GM23338 (cell line): ENCODE data around the gene F12. TPM values are rescaled to one million over a fixed set of nuclear protein-coding genes. Genes with fewer than 3 reads are reported as not detected.

Experiments
- ATAC-seq: fragments of 200-7000 bp; cut with Tn5 transposase; 3 replicates; pipeline ENCODE4 v1.9.1; 2020
- DNase-seq: peaks from one replicate; pipeline ENCODE4 v3.0.0-alpha.2; 2015; ENCODE audit warnings: low spot score
- H2AFZ ChIP-seq: fragments of 200-600 bp; sonication (generic); 2 replicates; pipeline ENCODE4 v1.8.0; 2016; ENCODE audit warnings: antibody characterized with exemption, mild to moderate bottlenecking, moderate library complexity
- H3F3A ChIP-seq: fragments of 200-600 bp; sonication (generic); replicated peaks from 2 replicates; pipeline ENCODE4 v1.8.0; 2017; ENCODE audit warnings: antibody characterized with exemption, mixed run types, low read depth
- H3K27ac ChIP-seq: fragments of 200-600 bp; sonication (generic); 2 replicates; pipeline ENCODE4 v1.6.1; 2016; ENCODE audit warnings: low read depth
- H3K27me3 ChIP-seq: fragments of 200-600 bp; sonication (generic); 2 replicates; pipeline ENCODE4 v1.8.0; 2016; ENCODE audit warnings: mild to moderate bottlenecking, mixed run types, moderate library complexity; ENCODE audit not compliant: insufficient read depth
- H3K36me3 ChIP-seq: fragments of 200-600 bp; sonication (generic); 2 replicates; pipeline ENCODE4 v1.8.0; 2016; ENCODE audit warnings: mild to moderate bottlenecking; ENCODE audit not compliant: insufficient read depth
- H3K4me1 ChIP-seq: fragments of 200-600 bp; sonication (generic); 2 replicates; pipeline ENCODE4 v1.8.0; 2016; ENCODE audit warnings: mild to moderate bottlenecking, moderate library complexity; ENCODE audit not compliant: insufficient read depth
- H3K4me2 ChIP-seq: fragments of 200-600 bp; sonication (generic); 2 replicates; pipeline ENCODE4 v1.7.1; 2017; ENCODE audit warnings: mixed run types
- H3K4me3 ChIP-seq: fragments of 200-600 bp; sonication (generic); 2 replicates; pipeline ENCODE4 v1.6.1; 2016; ENCODE audit warnings: mixed run types
- H3K79me2 ChIP-seq: fragments of 200-600 bp; sonication (generic); replicated peaks from 2 replicates; pipeline ENCODE4 v1.8.0; 2017; ENCODE audit warnings: mild to moderate bottlenecking; ENCODE audit not compliant: insufficient read depth
- H3K9me2 ChIP-seq: fragments of 200-600 bp; sonication (generic); 2 replicates; pipeline ENCODE4 v1.8.0; 2017; ENCODE audit not compliant: insufficient read depth
- H4K20me1 ChIP-seq: fragments of 200-600 bp; sonication (generic); replicated peaks from 2 replicates; pipeline ENCODE4 v1.8.0; 2017; ENCODE audit warnings: mild to moderate bottlenecking; ENCODE audit not compliant: insufficient read depth
- H3K27ac Mint-ChIP-seq: 2 replicates; pipeline ENCODE4 v1.8.0; 2020; ENCODE audit warnings: inconsistent platforms, mild to moderate bottlenecking, moderate library complexity, mixed read lengths
- H3K27me3 Mint-ChIP-seq: 3 replicates; pipeline ENCODE4 v1.8.0; 2022; ENCODE audit warnings: low read depth, mild to moderate bottlenecking, moderate library complexity, mixed read lengths, inconsistent platforms; ENCODE audit not compliant: insufficient read depth, poor library complexity
- H3K36me3 Mint-ChIP-seq: 3 replicates; pipeline ENCODE4 v1.8.0; 2021; ENCODE audit warnings: low read depth, mild to moderate bottlenecking, inconsistent platforms, moderate library complexity, mixed read lengths
- H3K4me1 Mint-ChIP-seq: 3 replicates; pipeline ENCODE4 v1.8.0; 2020; ENCODE audit warnings: mild to moderate bottlenecking, inconsistent platforms, mixed read lengths
- H3K4me3 Mint-ChIP-seq: 3 replicates; pipeline ENCODE4 v1.8.0; 2021; ENCODE audit warnings: moderate library complexity, mild to moderate bottlenecking, inconsistent platforms, mixed read lengths
- H3K9me3 Mint-ChIP-seq: 3 replicates; pipeline ENCODE4 v1.8.0; 2020; ENCODE audit warnings: moderate library complexity, mild to moderate bottlenecking, inconsistent platforms, mixed read lengths
- CREB1 ChIP-seq: fragments of 250-450 bp; sonication (Bioruptor Pico); IDR thresholded peaks from 2 replicates; pipeline ENCODE4 v1.5.0; 2020; ENCODE audit warnings: low read depth, mild to moderate bottlenecking, moderate library complexity
- ETS1 ChIP-seq: IDR thresholded peaks from 2 replicates; pipeline ENCODE4 v1.6.1; 2016; ENCODE audit warnings: antibody characterized with exemption
- EZH2 ChIP-seq: fragments of 200-600 bp; sonication (generic); IDR thresholded peaks from one replicate; pipeline ENCODE4 v1.8.0; 2017; ENCODE audit warnings: antibody characterized with exemption, mild to moderate bottlenecking, low read depth; ENCODE audit not compliant: unreplicated experiment
- EZH2phosphoT487 ChIP-seq: fragments of 200-600 bp; sonication (generic); IDR thresholded peaks from one replicate; pipeline ENCODE4 v1.8.1; 2018; ENCODE audit warnings: antibody characterized with exemption; ENCODE audit not compliant: unreplicated experiment
- JUNB ChIP-seq: IDR thresholded peaks from one replicate; pipeline ENCODE4 v1.6.1; 2016; ENCODE audit warnings: antibody characterized with exemption; ENCODE audit not compliant: unreplicated experiment
- NANOG ChIP-seq: IDR thresholded peaks from 2 replicates; pipeline ENCODE4 v1.6.1; 2016; ENCODE audit warnings: antibody characterized with exemption, borderline replicate concordance
- POLR2AphosphoS5 ChIP-seq: IDR thresholded peaks from 2 replicates; pipeline ENCODE4 v1.6.1; 2016; ENCODE audit warnings: antibody characterized with exemption, low read depth
- REST ChIP-seq: IDR thresholded peaks from one replicate; pipeline ENCODE4 v1.6.1; 2018; ENCODE audit warnings: antibody characterized with exemption; ENCODE audit not compliant: unreplicated experiment
- STAT1 ChIP-seq: IDR thresholded peaks from one replicate; pipeline ENCODE4 v1.6.1; 2016; ENCODE audit warnings: antibody characterized with exemption; ENCODE audit not compliant: unreplicated experiment
- ZNF114 ChIP-seq: fragments of 250-450 bp; sonication (Bioruptor Pico); IDR thresholded peaks from 2 replicates; pipeline ENCODE4 v1.5.0; 2020; ENCODE audit warnings: mild to moderate bottlenecking, moderate library complexity
- ZNF331 ChIP-seq: fragments of 250-450 bp; sonication (Bioruptor Pico); IDR thresholded peaks from 2 replicates; pipeline ENCODE4 v1.5.0; 2020; ENCODE audit warnings: low read depth, mild to moderate bottlenecking, moderate library complexity
- ZNF462 ChIP-seq: fragments of 250-450 bp; sonication (Bioruptor Pico); IDR thresholded peaks from 2 replicates; pipeline ENCODE4 v1.5.0; 2020; ENCODE audit warnings: mild to moderate bottlenecking, moderate library complexity
- polyA plus RNA-seq: library from polyadenylated mRNA; unstranded; fragments of >200 nt; fragmentation: Nextera tagmentation; extraction: Ambion mirVana; gene quantifications from 2 replicates; pipeline ENCODE4 v1.2.1, GENCODE V29; 2016
- total RNA-seq: library from RNA; depleted of rRNA; stranded (reverse); fragments of >200 nt; shearing (Covaris generic); gene quantifications from 2 replicates; pipeline ENCODE4 v1.2.3, GENCODE V29; 2014
- TF ChIP-seq, protein P1 (sequence below), 2 experiments: fragments of 200-600 bp in 1 of 2; sonication (generic) in 1 of 2; conservative IDR thresholded peaks; 2 replicates each; pipeline versions ENCODE4 v1.5.1 to v1.6.1; 2016 to 2017; ENCODE audit warnings: antibody characterized with exemption in 2 of 2, low read depth in 2 of 2, mild to moderate bottlenecking in 2 of 2, moderate library complexity in 1 of 2

The F12 gene
- total and polyA plus RNA-seq, 2 experiments from 2014 or later = 2.9 to 8.0 TPM

GRCh38 chr5:177397875-177398390 lies 11.4 kb downstream of the F12 start (continued):
- TF ChIP-seq ZNF331 (CRISPR knock-in tag) (no peak), EZH2phosphoT487 (no peak), EZH2 (no peak), NANOG (no peak)

GRCh38 chr5:177396807-177397206 lies 12.6 kb downstream of the F12 start:
- no peaks in the 10 kb centered on the region for H3K9me2 ChIP-seq
- Mint-ChIP-seq H3K4me3 (no peak overlapping the region), H3K27me3 (peaks cover 23% of the 10 kb centered on the region)

More at GRCh38 chr5:177396807-177397206, 12.6 kb downstream of the F12 start:
- Histone ChIP-seq H3K27ac (no peak overlapping the region), H3K27me3 (peaks cover 21% of the 10 kb centered on the region), H4K20me1 (no peaks in the 10 kb centered on the region), H2AFZ (no peak overlapping the region), H3K79me2 (no peaks in the 10 kb centered on the region), H3K36me3 (no peaks in the 10 kb centered on the region), H3F3A (peaks cover 13% of the 10 kb centered on the region), H3K4me3 (no peak overlapping the region), H3K4me2 (no peak overlapping the region), H3K4me1 (peaks cover 5% of the 10 kb centered on the region; the same call in 1 of the 2 replicates)
- H3K27ac Mint-ChIP-seq = no peak overlapping the region
- no peaks in the 10 kb centered on the region for H3K36me3 Mint-ChIP-seq
- ATAC-seq = no peak
- TF ChIP-seq NANOG (no peak), POLR2AphosphoS5 (no peak), EZH2phosphoT487 (no peak), ETS1 (no peak), EZH2 (no peak), ZNF114 (CRISPR knock-in tag) (no peak), ZNF331 (CRISPR knock-in tag) (no peak), REST (no peak), JUNB (no peak), ZNF462 (CRISPR knock-in tag) (no peak), CREB1 (CRISPR knock-in tag) (no peak), STAT1 (no peak)
- TF ChIP-seq, protein P1, sequence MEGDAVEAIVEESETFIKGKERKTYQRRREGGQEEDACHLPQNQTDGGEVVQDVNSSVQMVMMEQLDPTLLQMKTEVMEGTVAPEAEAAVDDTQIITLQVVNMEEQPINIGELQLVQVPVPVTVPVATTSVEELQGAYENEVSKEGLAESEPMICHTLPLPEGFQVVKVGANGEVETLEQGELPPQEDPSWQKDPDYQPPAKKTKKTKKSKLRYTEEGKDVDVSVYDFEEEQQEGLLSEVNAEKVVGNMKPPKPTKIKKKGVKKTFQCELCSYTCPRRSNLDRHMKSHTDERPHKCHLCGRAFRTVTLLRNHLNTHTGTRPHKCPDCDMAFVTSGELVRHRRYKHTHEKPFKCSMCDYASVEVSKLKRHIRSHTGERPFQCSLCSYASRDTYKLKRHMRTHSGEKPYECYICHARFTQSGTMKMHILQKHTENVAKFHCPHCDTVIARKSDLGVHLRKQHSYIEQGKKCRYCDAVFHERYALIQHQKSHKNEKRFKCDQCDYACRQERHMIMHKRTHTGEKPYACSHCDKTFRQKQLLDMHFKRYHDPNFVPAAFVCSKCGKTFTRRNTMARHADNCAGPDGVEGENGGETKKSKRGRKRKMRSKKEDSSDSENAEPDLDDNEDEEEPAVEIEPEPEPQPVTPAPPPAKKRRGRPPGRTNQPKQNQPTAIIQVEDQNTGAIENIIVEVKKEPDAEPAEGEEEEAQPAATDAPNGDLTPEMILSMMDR (conservative IDR thresholded peaks at IDR 0.05; ENCODE audit: low read depth in 2 of 2) = no peak
- no peaks in the 10 kb centered on the region for H3K9me3 Mint-ChIP-seq
- peaks cover 16% of the 10 kb centered on the region for H3K4me1 Mint-ChIP-seq
- DNase-seq = no peak
